A673 (cell line): Measurements from ENCODE around the gene ATP4A. TPM values are rescaled to one million over a fixed set of nuclear protein-coding genes. Genes with fewer than 3 reads are reported as not detected.

Experiments
- BruUV-seq: library from RNA; stranded (reverse); fragments of 400-500 nt; replicated peaks from 2 replicates; lab custom pipeline; 2021; lab: Mats Ljungman, UMichigan
- CTCF ChIA-PET: fragments of 300-600 bp; sonication (Branson Sonifier 250); formaldehyde crosslinking; loops from one replicate; lab custom pipeline; 2022; ENCODE audit warnings: antibody characterized with exemption; lab: Charles Lee
- POLR2A ChIA-PET: fragments of 300-600 bp; sonication (Branson Sonifier 250); formaldehyde crosslinking; loops from one replicate; lab custom pipeline; 2022; ENCODE audit warnings: antibody characterized with exemption; ENCODE audit not compliant: low non-redundant PET; lab: Charles Lee
- DNase-seq: peaks from one replicate; pipeline ENCODE4 v3.0.0-alpha.2; 2015; ENCODE audit warnings: low spot score
- H3K27ac ChIP-seq: fragments of 200-600 bp; sonication (generic); 2 replicates; pipeline ENCODE4 v1.5.1; 2016; ENCODE audit warnings: mixed run types, low read depth, mild to moderate bottlenecking, mixed read lengths, antibody characterized with exemption, low read length; ENCODE audit not compliant: poor library complexity, severe bottlenecking
- H3K27me3 ChIP-seq: fragments of 200-600 bp; sonication (generic); replicated peaks from 2 replicates; pipeline ENCODE4 v1.6.1; 2017; ENCODE audit warnings: mixed run types, low read depth, mild to moderate bottlenecking, mixed read lengths, antibody characterized with exemption, low read length; ENCODE audit not compliant: insufficient read depth, poor library complexity
- H3K36me3 ChIP-seq: fragments of 200-600 bp; sonication (generic); 2 replicates; pipeline ENCODE4 v1.6.1; 2016; ENCODE audit warnings: mixed run types, mild to moderate bottlenecking, mixed read lengths, antibody characterized with exemption, low read length; ENCODE audit not compliant: insufficient read depth, poor library complexity, severe bottlenecking
- H3K4me1 ChIP-seq: fragments of 200-600 bp; sonication (generic); 2 replicates; pipeline ENCODE4 v1.6.1; 2017; ENCODE audit warnings: mixed run types, mild to moderate bottlenecking, mixed read lengths, antibody characterized with exemption, low read length; ENCODE audit not compliant: insufficient read depth, poor library complexity, severe bottlenecking
- H3K4me3 ChIP-seq: fragments of 200-600 bp; sonication (generic); 2 replicates; pipeline ENCODE4 v1.5.1; 2016; ENCODE audit warnings: low read depth, mixed run types, mild to moderate bottlenecking, mixed read lengths, low read length; ENCODE audit not compliant: poor library complexity, severe bottlenecking
- H3K9me3 ChIP-seq: fragments of 200-600 bp; sonication (generic); 2 replicates; pipeline ENCODE4 v1.6.1; 2016; ENCODE audit warnings: mixed run types, low read depth, mild to moderate bottlenecking, mixed read lengths, antibody characterized with exemption, low read length; ENCODE audit not compliant: poor library complexity, severe bottlenecking
- CTCF ChIP-seq: fragments of 300-800, 200-600 bp; sonication (generic); conservative IDR thresholded peaks from 2 replicates; pipeline ENCODE4 v1.5.1; 2017; ENCODE audit warnings: low read depth, mild to moderate bottlenecking, antibody characterized with exemption, low read length, moderate library complexity, mixed read lengths
- EZH2 ChIP-seq: fragments of 200-600 bp; sonication (generic); IDR thresholded peaks from 2 replicates; pipeline ENCODE4 v1.6.1; 2017; ENCODE audit warnings: borderline replicate concordance, low read depth, mild to moderate bottlenecking, mixed read lengths, antibody characterized with exemption, low read length; ENCODE audit not compliant: poor library complexity, severe bottlenecking
- intact Hi-C: fragments of 100-400 bp; cut with micrococcal nuclease; formaldehyde crosslinking; loops from one replicate; pipeline ENCODE4 v1.10.0; 2022; ENCODE audit not compliant: unreplicated experiment
- total RNA-seq: library from RNA; stranded (reverse); gene quantifications from 2 replicates; pipeline ENCODE4 v1.2.3, GENCODE V29; 2021

Gene ATP4A
- total RNA-seq, 1 experiment from 2014 or later = not detected

GRCh38 chr19:35539314-35539713 lies 24.1 kb downstream of the ATP4A start:
- H3K27me3 ChIP-seq = peaks cover 3% of the 10 kb centered on the region
- no peak for TF ChIP-seq EZH2
- TF ChIP-seq CTCF = no peak
- H3K36me3 ChIP-seq = no peaks in the 10 kb centered on the region
- DNase-seq = no peak
- no peaks in the 10 kb centered on the region for H3K9me3 ChIP-seq
- CTCF ChIA-PET = no interaction called here
- intact Hi-C loops = no loop called here
- POLR2A ChIA-PET = no interaction called here
- H3K4me1 ChIP-seq = peaks cover 2% of the 10 kb centered on the region
- H3K4me3 ChIP-seq = no peak overlapping the region
- no peak overlapping the region for H3K27ac ChIP-seq
- BruUV-seq = no TSS peak

- TF ChIP-seq CTCF (no peak), EZH2 (no peak)
Measured at GRCh38 chr19:35534803-35535480, 28.5 kb downstream of the ATP4A start.

GRCh38 chr19:35533822-35534392 lies 29.6 kb downstream of the ATP4A start:
- no peak for TF ChIP-seq CTCF
- no peak for TF ChIP-seq EZH2
- Histone ChIP-seq H3K36me3 (no peaks in the 10 kb centered on the region), H3K4me1 (no peaks in the 10 kb centered on the region), H3K27ac (no peak overlapping the region), H3K4me3 (no peak overlapping the region), H3K27me3 (peaks cover 47% of the 10 kb centered on the region), H3K9me3 (no peaks in the 10 kb centered on the region)
- POLR2A ChIA-PET = no interaction called here
- intact Hi-C loops = no loop called here
- DNase-seq = no peak
- BruUV-seq = no TSS peak
- CTCF ChIA-PET = no interaction called here

More at GRCh38 chr19:35534803-35535480, 28.5 kb downstream of the ATP4A start:
- Histone ChIP-seq H3K9me3 (no peaks in the 10 kb centered on the region), H3K36me3 (no peaks in the 10 kb centered on the region), H3K27me3 (peaks cover 38% of the 10 kb centered on the region), H3K4me3 (no peak overlapping the region), H3K27ac (no peak overlapping the region), H3K4me1 (no peaks in the 10 kb centered on the region)
- no peak for DNase-seq
- ChIA-PET POLR2A (no interaction called here), CTCF (no interaction called here)
- intact Hi-C loops = no loop called here
- no TSS peak for BruUV-seq
